K562 (cell line): ENCODE data around the gene NEDD4L. TPM values are rescaled to one million over a fixed set of nuclear protein-coding genes. Genes with fewer than 3 reads are reported as not detected.
A peak's percentile ranks its signal among the peaks of the same experiment; 100 is the strongest.

Source experiments
- CCNT2 ChIP-seq: IDR thresholded peaks from 2 replicates; pipeline ENCODE4 v1.6.1; 2011; ENCODE audit warnings: borderline replicate concordance, low read depth, mild to moderate bottlenecking, moderate library complexity, mixed read lengths, low read length; ENCODE audit not compliant: insufficient read length; ENCODE audit errors: extremely low read depth
- ELF1 ChIP-seq: fragments of 200-800 bp; sonication (Bioruptor generic); IDR thresholded peaks from 2 replicates; pipeline ENCODE4 v1.6.1; 2016; ENCODE audit warnings: missing genetic modification characterization, missing compliant biosample characterization
- EZH2 ChIP-seq: IDR thresholded peaks from 2 replicates; pipeline ENCODE4 v1.6.1; 2012; ENCODE audit warnings: low read depth, mild to moderate bottlenecking, inconsistent platforms, low read length, borderline replicate concordance
- GABPA ChIP-seq: fragments of 200-800 bp; sonication (Bioruptor generic); conservative IDR thresholded peaks from 2 replicates; pipeline ENCODE4 v1.6.1; 2016; ENCODE audit warnings: low read depth, missing genetic modification characterization, missing compliant biosample characterization
- GABPB2 ChIP-seq: fragments of 250-450 bp; sonication (Bioruptor Pico); conservative IDR thresholded peaks from 2 replicates; pipeline ENCODE4 v1.5.1; 2021; ENCODE audit warnings: mild to moderate bottlenecking
- HEY1 ChIP-seq: fragments of 250-450 bp; sonication (Bioruptor Pico); IDR thresholded peaks from 2 replicates; pipeline ENCODE4 v1.5.0; 2020; ENCODE audit warnings: mild to moderate bottlenecking, moderate library complexity, borderline replicate concordance
- KLF10 ChIP-seq: fragments of 250-450 bp; sonication (Bioruptor Pico); IDR thresholded peaks from 2 replicates; pipeline ENCODE4 v1.6.1; 2021; ENCODE audit warnings: matching md5 sums
- MAFK ChIP-seq: IDR thresholded peaks from 2 replicates; pipeline ENCODE4 v1.6.1; 2011; ENCODE audit warnings: low read length, improper control_type of control experiment
- MECOM ChIP-seq: fragments of 250-450 bp; sonication (Bioruptor Pico); IDR thresholded peaks from 2 replicates; pipeline ENCODE4 v1.8.0; 2022; ENCODE audit warnings: inconsistent platforms
- MEF2A ChIP-seq: IDR thresholded peaks from 2 replicates; pipeline ENCODE4 v1.6.1; 2011; ENCODE audit warnings: low read depth, mild to moderate bottlenecking, low read length, moderate library complexity; ENCODE audit not compliant: control insufficient read depth
- NFRKB ChIP-seq: fragments of 450-650 bp; IDR thresholded peaks from 2 replicates; pipeline ENCODE4 v1.6.1; 2016; ENCODE audit warnings: low read depth
- PHF8 ChIP-seq: fragments of 200-600 bp; sonication (generic); IDR thresholded peaks from 2 replicates; pipeline ENCODE4 v1.6.1; 2012; ENCODE audit warnings: mixed run types, mild to moderate bottlenecking, inconsistent platforms, low read length, moderate library complexity, borderline replicate concordance
- RFX7 ChIP-seq: fragments of 250-450 bp; sonication (Bioruptor Pico); IDR thresholded peaks from 2 replicates; pipeline ENCODE4 v1.5.1; 2021; ENCODE audit warnings: mild to moderate bottlenecking
- TCF7L2 ChIP-seq: fragments of 150-350 bp; IDR thresholded peaks from 2 replicates; pipeline ENCODE4 v1.6.1; 2016; ENCODE audit warnings: low read depth, mild to moderate bottlenecking, low read length, moderate library complexity
- YY1 ChIP-seq, 3 experiments: IDR thresholded peaks; 2 replicates each; pipeline ENCODE4 v1.6.1; 2011; ENCODE audit warnings: low read length in 2 of 3, mild to moderate bottlenecking in 2 of 3, moderate library complexity in 2 of 3, borderline replicate concordance in 1 of 3, control low read depth in 1 of 3, low read depth in 1 of 3; ENCODE audit not compliant: insufficient read depth in 3 of 3, insufficient replicate concordance in 2 of 3, control insufficient read depth in 1 of 3, insufficient read length in 1 of 3; ENCODE audit errors: extremely low read depth in 1 of 3
- ZNF280A ChIP-seq: fragments of 450-650 bp; IDR thresholded peaks from 2 replicates; pipeline ENCODE4 v1.6.1; 2018; ENCODE audit warnings: mild to moderate bottlenecking, low read depth; ENCODE audit not compliant: partially characterized antibody
- ZNF764 ChIP-seq: fragments of 250-450 bp; sonication (Bioruptor Pico); IDR thresholded peaks from 2 replicates; pipeline ENCODE4 v1.4.0; 2020; ENCODE audit warnings: low read depth, mild to moderate bottlenecking, moderate library complexity
- polyA plus RNA-seq, 8 experiments: library from polyadenylated mRNA; depleted of rRNA in 4 of 8; stranded (reverse) in 5 of 8; unstranded in 3 of 8; fragments of >200 nt; fragmentation: Nextera tagmentation in 2 of 8; fragmentation: Illumina TruSeq in 1 of 8; extraction: Ambion mirVana in 2 of 8; extraction: Trizol in 1 of 8; gene quantifications; 2 replicates each; pipeline versions ENCODE4 v1.2.1 to v1.2.3, GENCODE V29; 2011 to 2014; ENCODE audit warnings: inconsistent platforms in 1 of 8, missing spikeins in 1 of 8
- total RNA-seq, 7 experiments: library from RNA; depleted of rRNA in 6 of 7; stranded (reverse); fragments of >200 nt in 6 of 7; fragmentation: Illumina TruSeq in 2 of 7; extraction: Trizol in 2 of 7; gene quantifications; 2 replicates each; pipeline versions ENCODE4 v1.2.1 to v1.2.3, GENCODE V29; 2011 to 2021; ENCODE audit warnings: low replicate concordance in 1 of 7
- TF ChIP-seq, protein P1 (sequence below): fragments of 200-800 bp; sonication (Bioruptor generic); IDR thresholded peaks from 2 replicates; pipeline ENCODE4 v1.6.1; 2017; ENCODE audit warnings: missing genetic modification characterization, missing compliant biosample characterization
- TF ChIP-seq, protein P2 (sequence below), 2 experiments: IDR thresholded peaks; 2 replicates each; pipeline ENCODE4 v1.6.1; 2012; ENCODE audit warnings: improper control_type of control experiment in 2 of 2, low read depth in 2 of 2, low read length in 2 of 2, borderline replicate concordance in 1 of 2
- TF ChIP-seq, protein P3 (sequence below): sonication (generic); formaldehyde crosslinking; IDR thresholded peaks from 2 replicates; pipeline ENCODE4 v1.8.0; 2022; ENCODE audit warnings: mild to moderate bottlenecking, low read depth, missing genetic modification reagents

Gene NEDD4L
- total and polyA plus RNA-seq, 9 of the 15 experiments (the other 6 are each of a cell fraction or from before 2014, with no cell fraction given) = 8.1 to 33.4 (median 19.9) TPM

GRCh38 chr18:58043491-58044369, at the start of gene NEDD4L (continued):
- TF ChIP-seq HEY1 (CRISPR knock-in tag) = no peak
- TF ChIP-seq TCF7L2 = no peak
- no peak for TF ChIP-seq GABPB2
- TF ChIP-seq CCNT2 = peak; percentile 72
- peak in 2 of 3 experiments; percentile 55 to 70 for TF ChIP-seq YY1 (IDR thresholded peaks at IDR 0.05; ENCODE audit: borderline replicate concordance in 1 of 3, control insufficient read depth in 1 of 3, extremely low read depth in 1 of 3, insufficient read depth in 3 of 3, insufficient read length in 1 of 3, insufficient replicate concordance in 2 of 3, low read depth in 1 of 3, low read length in 2 of 3)
- no peak for TF ChIP-seq MEF2A
- TF ChIP-seq MAFK = no peak
- 0 out of 2 replicates have a peak, but pooled peaks have one; percentile 8 for TF ChIP-seq PHF8
- no peak for TF ChIP-seq NFRKB
- TF ChIP-seq, protein P1, sequence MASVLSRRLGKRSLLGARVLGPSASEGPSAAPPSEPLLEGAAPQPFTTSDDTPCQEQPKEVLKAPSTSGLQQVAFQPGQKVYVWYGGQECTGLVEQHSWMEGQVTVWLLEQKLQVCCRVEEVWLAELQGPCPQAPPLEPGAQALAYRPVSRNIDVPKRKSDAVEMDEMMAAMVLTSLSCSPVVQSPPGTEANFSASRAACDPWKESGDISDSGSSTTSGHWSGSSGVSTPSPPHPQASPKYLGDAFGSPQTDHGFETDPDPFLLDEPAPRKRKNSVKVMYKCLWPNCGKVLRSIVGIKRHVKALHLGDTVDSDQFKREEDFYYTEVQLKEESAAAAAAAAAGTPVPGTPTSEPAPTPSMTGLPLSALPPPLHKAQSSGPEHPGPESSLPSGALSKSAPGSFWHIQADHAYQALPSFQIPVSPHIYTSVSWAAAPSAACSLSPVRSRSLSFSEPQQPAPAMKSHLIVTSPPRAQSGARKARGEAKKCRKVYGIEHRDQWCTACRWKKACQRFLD (CRISPR knock-in tag) = no peak; the same call in 1 of the 2 replicates
- TF ChIP-seq, protein P2, sequence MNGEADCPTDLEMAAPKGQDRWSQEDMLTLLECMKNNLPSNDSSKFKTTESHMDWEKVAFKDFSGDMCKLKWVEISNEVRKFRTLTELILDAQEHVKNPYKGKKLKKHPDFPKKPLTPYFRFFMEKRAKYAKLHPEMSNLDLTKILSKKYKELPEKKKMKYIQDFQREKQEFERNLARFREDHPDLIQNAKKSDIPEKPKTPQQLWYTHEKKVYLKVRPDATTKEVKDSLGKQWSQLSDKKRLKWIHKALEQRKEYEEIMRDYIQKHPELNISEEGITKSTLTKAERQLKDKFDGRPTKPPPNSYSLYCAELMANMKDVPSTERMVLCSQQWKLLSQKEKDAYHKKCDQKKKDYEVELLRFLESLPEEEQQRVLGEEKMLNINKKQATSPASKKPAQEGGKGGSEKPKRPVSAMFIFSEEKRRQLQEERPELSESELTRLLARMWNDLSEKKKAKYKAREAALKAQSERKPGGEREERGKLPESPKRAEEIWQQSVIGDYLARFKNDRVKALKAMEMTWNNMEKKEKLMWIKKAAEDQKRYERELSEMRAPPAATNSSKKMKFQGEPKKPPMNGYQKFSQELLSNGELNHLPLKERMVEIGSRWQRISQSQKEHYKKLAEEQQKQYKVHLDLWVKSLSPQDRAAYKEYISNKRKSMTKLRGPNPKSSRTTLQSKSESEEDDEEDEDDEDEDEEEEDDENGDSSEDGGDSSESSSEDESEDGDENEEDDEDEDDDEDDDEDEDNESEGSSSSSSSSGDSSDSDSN (IDR thresholded peaks at IDR 0.05; ENCODE audit: borderline replicate concordance in 1 of 2, low read depth in 2 of 2, low read length in 2 of 2) = no peak
- TF ChIP-seq ZNF280A = no peak
- TF ChIP-seq EZH2 = no peak
- no peak for TF ChIP-seq ELF1 (tag)
- no peak for TF ChIP-seq RFX7
- TF ChIP-seq MECOM (CRISPR knock-in tag) = no peak
- TF ChIP-seq, protein P3, sequence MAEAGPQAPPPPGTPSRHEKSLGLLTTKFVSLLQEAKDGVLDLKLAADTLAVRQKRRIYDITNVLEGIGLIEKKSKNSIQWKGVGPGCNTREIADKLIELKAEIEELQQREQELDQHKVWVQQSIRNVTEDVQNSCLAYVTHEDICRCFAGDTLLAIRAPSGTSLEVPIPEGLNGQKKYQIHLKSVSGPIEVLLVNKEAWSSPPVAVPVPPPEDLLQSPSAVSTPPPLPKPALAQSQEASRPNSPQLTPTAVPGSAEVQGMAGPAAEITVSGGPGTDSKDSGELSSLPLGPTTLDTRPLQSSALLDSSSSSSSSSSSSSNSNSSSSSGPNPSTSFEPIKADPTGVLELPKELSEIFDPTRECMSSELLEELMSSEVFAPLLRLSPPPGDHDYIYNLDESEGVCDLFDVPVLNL (CRISPR knock-in tag) = no peak
- no peak for TF ChIP-seq GABPA (tag)
- TF ChIP-seq ZNF764 (CRISPR knock-in tag) = no peak
- no peak for TF ChIP-seq KLF10 (CRISPR knock-in tag)
